Effector memory CD8-positive, alpha-beta T cell (primary cell): Measurements from ENCODE around the gene EFCAB11.

Source experiments
- ATAC-seq: fragments of 150-1000 bp; cut with Tn5 transposase; replicated peaks from 2 replicates; pipeline ENCODE4 v1.10.0; 2021; ENCODE audit warnings: mild to moderate bottlenecking, moderate library complexity
- DNase-seq, 3 experiments: peaks; one replicate each; pipeline ENCODE4 v3.0.0; 2021
- H3K27ac Mint-ChIP-seq, 2 donors: one replicate each; pipeline ENCODE4 v1.8.0; 2022; ENCODE audit warnings: mild to moderate bottlenecking in 2 of 2, mixed read lengths in 2 of 2, moderate library complexity in 2 of 2
- H3K27me3 Mint-ChIP-seq, 2 donors: one replicate each; pipeline ENCODE4 v1.8.0; 2022; ENCODE audit warnings: mixed read lengths in 2 of 2
- H3K36me3 Mint-ChIP-seq: one replicate; pipeline ENCODE4 v1.8.0; 2022; ENCODE audit warnings: mild to moderate bottlenecking, moderate library complexity, mixed read lengths; ENCODE audit not compliant: insufficient read depth
- H3K4me1 Mint-ChIP-seq, 2 donors: one replicate each; pipeline ENCODE4 v1.8.0; 2022; ENCODE audit warnings: low read depth in 2 of 2, mixed read lengths in 2 of 2
- H3K4me3 Mint-ChIP-seq, 2 donors: one replicate each; pipeline ENCODE4 v1.8.0; 2022; ENCODE audit warnings: mild to moderate bottlenecking in 2 of 2, mixed read lengths in 2 of 2, moderate library complexity in 2 of 2
- H3K9me3 Mint-ChIP-seq, 2 donors: one replicate each; pipeline ENCODE4 v1.8.0; 2022; ENCODE audit warnings: mixed read lengths in 2 of 2

Gene EFCAB11

DNA sequence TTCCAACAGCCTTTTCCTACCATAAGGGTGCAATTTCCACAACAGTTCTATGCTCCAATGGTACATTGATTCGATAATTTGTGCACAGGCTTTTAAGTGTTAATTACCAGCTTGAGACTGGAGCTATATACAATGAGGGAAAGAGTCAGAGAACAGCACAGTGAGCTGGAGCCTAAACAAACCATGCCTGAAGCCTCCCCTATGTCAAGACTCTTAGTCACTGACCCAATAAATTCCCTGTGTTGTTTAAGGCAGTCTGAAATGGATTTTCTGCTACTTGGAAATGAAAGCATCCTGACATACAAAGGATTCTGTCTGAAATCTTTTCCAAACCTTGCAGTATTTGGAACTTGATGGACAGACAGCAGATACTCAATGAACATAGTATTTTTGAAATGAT, 149.0 kb downstream of the EFCAB11 start:
- H3K27ac Mint-ChIP-seq = no peak overlapping the region
- H3K27me3 Mint-ChIP-seq = peaks cover 0 to 17% of the 10 kb centered on the region in 2 donors
- H3K4me3 Mint-ChIP-seq = no peak overlapping the region
- no peaks in the 10 kb centered on the region for H3K36me3 Mint-ChIP-seq
- no peak for DNase-seq
- no peak for ATAC-seq
- no peaks in the 10 kb centered on the region for H3K9me3 Mint-ChIP-seq
- H3K4me1 Mint-ChIP-seq = no peaks in the 10 kb centered on the region

- Mint-ChIP-seq H3K9me3 (no peaks in the 10 kb centered on the region), H3K4me1 (no peaks in the 10 kb centered on the region), H3K4me3 (no peak overlapping the region), H3K36me3 (no peaks in the 10 kb centered on the region), H3K27me3 (peaks cover 0 to 18% of the 10 kb centered on the region in 2 donors), H3K27ac (no peak overlapping the region)
- ATAC-seq (no peak), DNase-seq (no peak)
These were observed 151.0 kb downstream of the EFCAB11 start for GRCh38 chr14:89803542-89803941.

GRCh38 chr14:89801136-89801535, 153.4 kb downstream of the EFCAB11 start:
- Mint-ChIP-seq H3K4me1 (no peaks in the 10 kb centered on the region), H3K9me3 (no peaks in the 10 kb centered on the region), H3K4me3 (no peak overlapping the region), H3K27me3 (peaks cover 0 to 18% of the 10 kb centered on the region in 2 donors), H3K36me3 (no peaks in the 10 kb centered on the region), H3K27ac (no peak overlapping the region)
- no peak for ATAC-seq
- no peak for DNase-seq

DNA sequence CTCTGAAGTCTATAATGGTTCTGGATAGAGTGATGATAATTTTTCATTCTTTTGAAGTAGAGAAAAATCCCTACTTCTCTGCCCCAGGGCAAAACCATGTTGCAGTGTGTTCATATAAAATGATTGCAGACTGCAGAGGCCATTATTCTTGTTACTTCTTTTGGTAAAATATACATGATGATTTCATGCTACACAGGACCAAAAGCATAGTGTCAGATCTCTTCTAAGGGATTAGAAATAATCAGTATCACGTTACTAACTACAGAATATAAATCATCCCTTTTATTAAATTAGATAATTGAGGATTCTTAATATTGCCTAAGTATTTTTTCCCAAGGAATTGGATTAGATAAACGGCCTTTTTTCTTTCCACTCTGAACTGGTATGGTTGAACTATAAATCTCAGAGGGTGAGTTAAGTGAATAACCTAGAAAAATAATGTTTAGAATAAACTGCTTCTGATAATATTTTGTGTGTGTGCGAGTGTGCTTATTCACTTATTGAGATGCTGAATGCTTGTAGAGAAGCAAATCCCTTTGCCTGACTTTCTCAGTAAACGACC, 156.2 kb downstream of the EFCAB11 start:
- Mint-ChIP-seq H3K4me1 (no peaks in the 10 kb centered on the region), H3K4me3 (no peak overlapping the region), H3K27ac (no peak overlapping the region), H3K36me3 (no peaks in the 10 kb centered on the region), H3K9me3 (no peaks in the 10 kb centered on the region), H3K27me3 (peaks cover 0 to 11% of the 10 kb centered on the region in 2 donors)
- ATAC-seq (no peak), DNase-seq (no peak)

DNA sequence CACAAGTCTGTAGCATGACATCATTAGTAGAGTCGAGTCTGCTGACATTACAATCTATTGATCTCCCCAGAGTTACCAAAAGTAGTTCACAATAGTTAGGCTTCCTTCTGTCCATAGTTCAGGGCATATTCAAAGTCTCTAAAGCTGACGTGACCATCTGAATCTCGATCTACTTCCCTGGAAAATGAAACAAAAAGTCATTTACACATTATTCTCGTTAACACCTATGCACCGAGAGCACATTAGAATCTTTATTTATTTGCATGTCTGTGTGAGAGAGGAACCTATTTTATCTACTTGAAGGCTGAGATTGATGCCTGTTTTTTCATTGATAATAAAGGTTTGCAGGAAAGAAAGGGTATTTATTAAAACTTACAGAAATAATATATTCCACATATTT, 157.4 kb downstream of the EFCAB11 start:
- H3K9me3 Mint-ChIP-seq = no peaks in the 10 kb centered on the region
- peaks cover 0 to 11% of the 10 kb centered on the region in 2 donors for H3K27me3 Mint-ChIP-seq
- DNase-seq (no peak), ATAC-seq (no peak)
- H3K4me1 Mint-ChIP-seq = no peaks in the 10 kb centered on the region
- no peaks in the 10 kb centered on the region for H3K36me3 Mint-ChIP-seq
- H3K27ac Mint-ChIP-seq = no peak overlapping the region
- H3K4me3 Mint-ChIP-seq = no peak overlapping the region

GRCh38 chr14:89794096-89794495, 160.4 kb downstream of the EFCAB11 start:
- Mint-ChIP-seq H3K27me3 (no peaks in the 10 kb centered on the region), H3K4me1 (no peaks in the 10 kb centered on the region), H3K36me3 (no peaks in the 10 kb centered on the region), H3K9me3 (no peaks in the 10 kb centered on the region), H3K4me3 (no peak overlapping the region), H3K27ac (no peak overlapping the region)
- no peak for DNase-seq
- ATAC-seq = no peak

GRCh38 chr14:89793367-89793716, 161.2 kb downstream of the EFCAB11 start:
- Mint-ChIP-seq H3K27me3 (no peaks in the 10 kb centered on the region), H3K9me3 (no peaks in the 10 kb centered on the region), H3K27ac (no peak overlapping the region), H3K36me3 (no peaks in the 10 kb centered on the region), H3K4me3 (no peak overlapping the region), H3K4me1 (no peaks in the 10 kb centered on the region)
- no peak for ATAC-seq
- no peak for DNase-seq

DNA sequence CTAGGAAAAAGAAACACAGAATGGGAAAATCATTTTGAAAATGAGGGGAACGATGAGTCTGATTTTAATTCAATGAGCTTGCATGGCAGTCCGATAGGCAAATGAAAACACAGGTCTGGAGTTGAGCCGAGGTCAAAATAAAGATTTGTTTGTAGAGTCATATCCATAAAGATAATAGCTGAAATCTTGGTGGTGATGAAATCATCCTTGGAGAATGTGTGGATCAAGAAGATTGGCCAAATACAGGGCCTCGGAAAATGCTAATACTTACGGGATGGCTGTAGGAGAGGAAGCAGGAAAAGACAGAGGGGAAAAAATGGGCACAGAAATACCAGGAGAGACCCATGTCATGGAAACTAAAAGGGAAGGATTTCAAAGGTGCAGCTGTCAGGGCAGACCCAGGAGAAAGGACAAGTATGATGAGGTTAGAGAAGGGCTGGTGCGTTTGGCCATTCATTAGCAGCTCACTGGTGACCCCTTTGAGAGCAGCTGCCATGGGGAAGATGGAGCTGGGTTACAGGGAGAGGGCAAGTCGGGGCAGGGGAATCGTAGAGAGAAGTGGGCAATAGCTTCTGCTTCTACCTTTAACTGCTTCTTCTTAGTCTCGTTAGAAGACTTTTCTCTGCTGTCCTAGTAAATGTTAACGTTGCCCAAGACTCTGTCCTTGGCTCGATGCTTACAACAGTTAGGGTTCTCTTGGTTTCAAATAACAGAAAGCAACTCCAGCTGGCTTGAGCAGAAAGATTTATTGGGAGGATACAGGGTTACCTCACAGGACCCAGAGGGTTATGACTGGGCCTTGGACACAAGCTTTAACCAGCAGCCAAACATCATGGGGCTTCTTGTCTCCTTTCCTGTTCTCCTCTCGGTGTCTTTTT, 161.8 kb downstream of the EFCAB11 start:
- no peaks in the 10 kb centered on the region for H3K27me3 Mint-ChIP-seq
- H3K4me1 Mint-ChIP-seq = no peaks in the 10 kb centered on the region
- H3K4me3 Mint-ChIP-seq = no peak overlapping the region
- no peak for ATAC-seq
- no peak for DNase-seq
- H3K27ac Mint-ChIP-seq = no peak overlapping the region
- H3K36me3 Mint-ChIP-seq = no peaks in the 10 kb centered on the region
- no peaks in the 10 kb centered on the region for H3K9me3 Mint-ChIP-seq

GRCh38 chr14:89787525-89787924, 167.0 kb downstream of the EFCAB11 start:
- no peaks in the 10 kb centered on the region for H3K9me3 Mint-ChIP-seq
- DNase-seq (no peak), ATAC-seq (no peak)
- H3K4me3 Mint-ChIP-seq = no peak overlapping the region
- H3K4me1 Mint-ChIP-seq = no peaks in the 10 kb centered on the region
- no peaks in the 10 kb centered on the region for H3K36me3 Mint-ChIP-seq
- H3K27ac Mint-ChIP-seq = no peak overlapping the region
- no peaks in the 10 kb centered on the region for H3K27me3 Mint-ChIP-seq

GRCh38 chr14:89781046-89781445, 173.5 kb downstream of the EFCAB11 start:
- DNase-seq (no peak), ATAC-seq (no peak)
- H3K4me3 Mint-ChIP-seq = no peak overlapping the region
- H3K4me1 Mint-ChIP-seq = peaks cover 0 to 2% of the 10 kb centered on the region in 2 donors
- no peak overlapping the region for H3K27ac Mint-ChIP-seq
- no peaks in the 10 kb centered on the region for H3K9me3 Mint-ChIP-seq
- H3K36me3 Mint-ChIP-seq = no peaks in the 10 kb centered on the region
- H3K27me3 Mint-ChIP-seq = no peaks in the 10 kb centered on the region

DNA sequence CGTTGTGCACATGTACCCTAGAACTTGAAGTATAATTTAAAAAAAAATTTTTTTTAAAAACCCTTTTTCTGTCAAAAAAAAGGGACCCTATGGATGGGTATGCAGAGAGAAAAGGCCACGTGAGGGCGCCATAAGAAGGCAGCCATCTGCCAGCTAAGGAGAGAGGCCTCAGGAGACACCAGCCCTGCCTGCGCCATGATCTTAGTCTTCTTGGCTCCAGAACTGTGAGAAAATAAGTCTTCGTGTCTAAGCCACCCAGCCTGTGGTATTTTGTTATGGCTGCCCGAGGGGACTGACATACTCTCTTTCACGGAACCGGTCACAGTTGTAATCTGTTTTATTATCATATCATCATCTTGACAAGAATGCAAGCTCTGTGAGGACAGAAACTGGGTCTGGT, 174.8 kb downstream of the EFCAB11 start:
- H3K36me3 Mint-ChIP-seq = no peaks in the 10 kb centered on the region
- no peak overlapping the region for H3K27ac Mint-ChIP-seq
- no peak overlapping the region for H3K4me3 Mint-ChIP-seq
- ATAC-seq = no peak
- H3K4me1 Mint-ChIP-seq = peaks cover 0 to 2% of the 10 kb centered on the region in 2 donors
- no peaks in the 10 kb centered on the region for H3K9me3 Mint-ChIP-seq
- H3K27me3 Mint-ChIP-seq = no peaks in the 10 kb centered on the region
- DNase-seq = no peak

GRCh38 chr14:89775946-89776345, 178.6 kb downstream of the EFCAB11 start:
- Mint-ChIP-seq H3K27me3 (no peaks in the 10 kb centered on the region), H3K4me1 (peaks cover 9 to 15% of the 10 kb centered on the region in 2 donors), H3K27ac (no peak overlapping the region), H3K9me3 (no peaks in the 10 kb centered on the region), H3K4me3 (no peak overlapping the region), H3K36me3 (peaks cover 3% of the 10 kb centered on the region)
- no peak for ATAC-seq
- no peak for DNase-seq

- H3K36me3 Mint-ChIP-seq = peaks cover 3% of the 10 kb centered on the region
- DNase-seq (no peak), ATAC-seq (no peak)
- H3K4me3 Mint-ChIP-seq = no peak overlapping the region
- H3K27me3 Mint-ChIP-seq = no peaks in the 10 kb centered on the region
- peaks cover 9 to 15% of the 10 kb centered on the region in 2 donors for H3K4me1 Mint-ChIP-seq
- no peaks in the 10 kb centered on the region for H3K9me3 Mint-ChIP-seq
- H3K27ac Mint-ChIP-seq = peak overlapping the region; percentile 8 to 87
These were observed 179.4 kb downstream of the EFCAB11 start for GRCh38 chr14:89775151-89775550.

DNA sequence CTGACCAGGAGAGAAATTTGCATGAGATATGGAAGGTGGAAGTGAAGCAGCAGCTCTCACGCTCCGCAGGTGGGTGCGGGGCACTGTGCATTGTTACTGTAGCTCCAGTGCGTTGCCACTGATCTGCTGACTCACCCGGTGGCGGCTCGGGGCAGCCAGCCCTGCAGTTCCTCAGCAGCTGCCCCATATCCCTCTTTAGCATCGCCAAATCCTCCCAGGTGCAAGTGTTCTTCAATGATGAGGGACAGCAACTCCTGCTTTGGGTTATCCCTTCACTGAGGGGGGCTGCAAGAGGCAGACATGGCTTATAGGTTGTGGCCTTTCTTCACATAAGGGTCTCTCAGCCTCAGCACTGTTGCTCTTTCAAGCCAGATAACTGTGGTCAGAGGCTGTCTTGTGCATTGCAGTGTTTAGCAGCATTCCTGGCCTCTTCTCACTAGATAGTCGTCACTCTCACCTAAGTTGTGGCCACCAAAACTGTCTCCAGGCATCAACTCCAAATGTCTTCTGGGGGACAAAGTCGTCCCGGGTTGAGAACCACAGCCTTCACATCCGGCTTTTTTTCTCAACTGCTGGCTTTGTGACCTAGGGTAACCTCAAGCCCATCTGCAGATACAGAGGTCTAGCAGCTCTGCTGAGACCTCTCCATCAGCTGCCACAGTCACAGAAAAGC, 180.8 kb downstream of the EFCAB11 start:
- H3K4me3 Mint-ChIP-seq = peak overlapping the region; percentile 68 to 72
- H3K36me3 Mint-ChIP-seq = peaks cover 3% of the 10 kb centered on the region
- peak; percentile 65 to 68 (median 67) for DNase-seq
- peaks cover 9 to 15% of the 10 kb centered on the region in 2 donors for H3K4me1 Mint-ChIP-seq
- peak overlapping the region; percentile 67 to 87 for H3K27ac Mint-ChIP-seq
- ATAC-seq = peak; percentile 89
- H3K27me3 Mint-ChIP-seq = no peaks in the 10 kb centered on the region
- no peaks in the 10 kb centered on the region for H3K9me3 Mint-ChIP-seq
